Measurements from ENCODE around the gene RFC2.

Gene RFC2

DNA sequence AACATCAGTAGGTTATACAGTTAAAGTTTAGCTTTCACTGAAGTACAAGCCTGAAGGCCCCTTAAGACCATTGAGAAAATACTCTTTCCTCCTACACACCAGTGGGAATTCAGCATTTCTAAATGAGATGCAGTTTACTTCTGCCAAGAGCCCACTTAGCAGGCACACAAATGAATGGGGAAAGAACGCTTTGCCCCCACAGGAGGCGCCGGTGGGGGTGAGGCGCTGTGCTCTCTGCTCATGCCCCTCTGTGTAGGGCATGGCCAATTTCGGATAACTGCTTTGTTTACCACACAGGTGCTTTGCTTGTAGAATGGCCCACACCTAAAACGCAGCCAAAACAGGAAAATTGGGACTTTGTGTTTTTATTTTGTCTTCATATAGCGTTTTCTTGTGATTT is 60.3 kb downstream of the RFC2 start:
- no peak for DNase-seq (ENCODE audit: low read depth in 1 of 2, low spot score in 1 of 2)

DNA sequence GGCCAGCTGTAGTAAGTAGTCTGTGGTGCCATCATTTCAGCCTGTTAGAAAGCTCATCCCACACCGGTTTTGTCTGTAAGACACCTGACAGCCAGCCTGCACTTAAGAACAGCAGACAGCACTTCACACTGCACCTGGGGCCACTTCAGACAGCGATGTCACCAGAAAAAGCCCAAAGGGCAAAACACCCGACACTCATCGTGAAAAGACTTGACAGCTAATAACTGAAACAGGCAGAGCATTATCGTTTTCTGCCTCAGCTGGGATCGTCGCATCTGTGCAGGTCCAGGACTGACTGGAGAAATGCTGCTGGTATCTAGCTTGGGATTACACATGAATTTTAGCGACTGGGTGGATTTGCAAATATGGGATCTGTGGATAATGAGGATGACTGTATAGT is 61.1 kb downstream of the RFC2 start:
- DNase-seq (ENCODE audit: low read depth in 1 of 2, low spot score in 1 of 2): no peak

DNA sequence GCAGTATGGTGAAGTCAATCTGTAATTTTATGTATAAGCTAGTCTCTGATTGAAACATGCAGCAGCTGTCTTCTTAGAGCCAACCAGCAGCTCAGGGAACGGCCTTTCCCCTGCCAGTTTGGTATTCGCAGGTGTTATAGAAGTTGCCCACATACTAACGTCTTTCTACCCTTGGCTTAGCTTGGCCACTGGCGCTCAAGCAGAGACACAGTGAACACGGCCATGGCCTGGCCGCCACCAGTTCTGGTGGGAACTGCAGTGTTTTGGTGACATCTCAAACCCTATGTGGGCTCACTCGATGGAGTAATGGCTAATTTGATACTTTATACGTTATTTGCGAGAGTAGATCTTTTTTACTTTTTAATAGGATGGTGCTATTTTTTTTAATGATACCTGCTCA is 63.0 kb downstream of the RFC2 start:
- DNase-seq (ENCODE audit: low read depth in 1 of 2, low spot score in 1 of 2): no peak

DNA sequence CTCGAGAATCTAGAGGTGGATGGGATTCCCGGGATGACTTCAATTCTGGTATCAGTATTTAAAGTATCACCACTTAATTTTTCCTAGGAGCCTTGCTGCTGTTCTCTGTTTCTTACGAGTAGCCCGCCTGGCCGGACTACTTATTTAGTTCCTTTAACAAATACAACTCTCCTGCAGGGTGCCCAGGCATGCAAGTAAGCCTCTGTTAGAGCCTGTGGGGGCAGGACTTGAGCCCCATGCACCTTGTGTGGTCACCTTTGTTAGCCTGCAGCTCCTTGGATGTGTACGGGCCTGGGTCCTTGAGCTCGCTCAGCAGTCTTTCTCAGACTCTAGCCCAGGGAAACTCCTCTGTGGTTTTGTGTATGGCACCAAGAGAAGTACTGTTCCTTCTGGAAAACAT is 63.9 kb downstream of the RFC2 start:
- DNase-seq (ENCODE audit: low read depth in 1 of 2, low spot score in 1 of 2): no peak

DNA sequence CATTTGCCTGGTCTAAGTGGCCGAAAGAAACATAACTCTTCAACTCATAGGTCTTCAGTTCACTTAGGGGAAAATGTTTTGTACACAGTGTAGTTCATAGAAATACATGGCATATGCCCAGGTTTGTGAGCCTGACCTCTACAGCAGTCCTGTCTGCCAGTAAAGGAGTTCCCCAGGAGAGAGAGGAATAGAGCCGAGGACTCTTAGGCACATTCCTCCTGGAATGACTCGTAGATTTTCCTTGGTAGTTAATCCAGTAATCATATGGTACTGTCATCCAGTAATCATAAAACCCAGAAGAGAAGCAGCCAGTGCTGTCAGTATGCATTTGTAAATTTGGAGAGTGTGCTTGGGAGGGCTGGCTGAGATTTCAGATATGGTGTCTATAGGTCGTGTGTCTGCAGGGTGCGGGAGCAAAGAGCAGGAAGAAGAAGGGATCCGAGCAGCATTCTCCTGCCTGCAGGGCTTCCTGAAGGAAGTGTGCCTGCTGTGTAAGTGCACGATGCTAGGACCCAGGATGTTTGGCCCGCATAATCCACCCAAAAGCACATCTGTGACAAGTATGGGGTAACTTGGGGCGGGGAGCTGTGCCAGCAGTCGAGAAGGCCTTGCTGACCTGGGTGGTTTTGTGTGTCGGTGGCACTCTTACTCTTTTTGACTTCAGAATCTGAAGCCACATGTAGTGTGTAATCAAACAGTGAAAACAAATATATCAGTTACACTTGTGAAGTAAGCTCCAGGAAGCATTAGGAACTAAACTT is 66.1 kb downstream of the RFC2 start:
- DNase-seq (ENCODE audit: low read depth in 1 of 2, low spot score in 1 of 2): no peak

DNA sequence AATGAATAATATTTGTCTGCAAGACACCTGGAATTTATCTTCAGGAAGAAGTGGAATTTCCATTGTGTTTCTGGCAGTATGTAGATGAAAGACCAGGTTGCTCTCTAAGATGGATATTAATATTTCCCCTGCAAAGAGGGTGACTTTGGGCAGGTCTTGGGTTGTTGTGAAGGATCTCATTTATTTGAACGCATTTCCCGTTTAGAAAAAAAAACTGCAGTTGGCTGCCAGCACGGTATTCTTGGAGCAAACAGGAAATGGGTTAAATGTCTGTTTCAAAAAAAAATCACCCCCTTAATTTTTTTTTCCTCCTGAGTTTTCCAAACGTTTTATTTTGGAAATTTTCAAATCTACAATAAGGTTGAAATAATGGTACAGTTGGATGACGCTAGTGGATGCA is 68.6 kb downstream of the RFC2 start:
- DNase-seq (ENCODE audit: low read depth in 1 of 2, low spot score in 1 of 2): no peak

DNA sequence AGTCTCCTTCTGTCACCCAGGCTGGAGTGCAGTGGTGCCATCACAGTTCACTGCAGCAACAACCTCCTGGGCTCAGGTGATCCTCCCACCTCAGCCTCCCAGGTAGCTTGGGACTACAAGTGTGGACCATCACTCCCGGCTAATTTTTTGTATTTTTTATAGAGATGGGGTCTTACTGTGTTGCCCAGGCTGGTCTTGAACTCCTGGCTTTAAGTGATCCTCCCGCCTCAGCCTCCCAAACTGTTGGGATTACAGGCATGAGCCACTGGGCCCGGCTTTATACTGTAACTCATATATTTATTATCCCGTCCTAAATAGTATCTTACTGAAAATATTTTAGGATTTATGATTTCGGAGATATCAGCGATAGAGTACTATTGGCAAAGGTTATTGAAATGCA is 69.2 kb downstream of the RFC2 start:
- no peak for DNase-seq (ENCODE audit: low read depth in 1 of 2, low spot score in 1 of 2)

DNA sequence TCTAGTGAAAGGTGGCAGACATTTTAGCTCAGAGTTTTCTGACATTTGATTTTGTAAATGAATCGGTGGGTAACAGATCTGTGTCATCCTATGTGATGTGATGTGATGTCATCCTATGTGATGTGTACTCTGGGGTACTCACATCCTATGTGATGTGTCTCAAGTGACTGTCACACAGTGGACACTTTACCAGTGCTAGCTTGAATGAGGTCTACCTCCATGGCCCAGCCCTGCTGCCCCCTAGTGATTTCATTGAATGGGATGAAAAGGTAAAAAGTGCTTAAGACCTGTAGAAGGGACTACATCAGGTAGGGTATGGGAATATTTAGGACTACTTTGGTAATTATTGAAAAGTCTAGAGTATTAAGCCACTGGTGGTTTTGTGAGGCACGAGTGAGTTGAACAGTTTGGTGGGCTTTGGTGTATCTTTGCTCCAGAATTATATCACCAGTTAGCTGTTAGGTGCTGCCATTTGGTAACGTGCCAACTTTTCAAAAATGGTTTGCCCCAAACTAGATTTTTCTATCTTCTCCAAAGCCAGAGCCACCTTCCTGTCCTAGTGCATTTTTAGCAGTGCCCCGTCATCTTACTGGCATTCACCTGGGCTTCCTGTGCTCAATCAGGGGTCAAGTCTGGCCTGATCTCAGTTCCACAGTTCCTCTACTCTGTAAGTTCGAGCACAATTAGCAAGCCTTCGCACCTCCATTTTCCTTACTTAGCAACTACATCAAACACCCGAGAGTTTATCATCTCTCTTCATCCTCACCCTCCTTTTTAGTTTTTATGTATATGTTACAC is 70.3 kb downstream of the RFC2 start:
- DNase-seq (ENCODE audit: low read depth in 1 of 2, low spot score in 1 of 2): no peak

DNA sequence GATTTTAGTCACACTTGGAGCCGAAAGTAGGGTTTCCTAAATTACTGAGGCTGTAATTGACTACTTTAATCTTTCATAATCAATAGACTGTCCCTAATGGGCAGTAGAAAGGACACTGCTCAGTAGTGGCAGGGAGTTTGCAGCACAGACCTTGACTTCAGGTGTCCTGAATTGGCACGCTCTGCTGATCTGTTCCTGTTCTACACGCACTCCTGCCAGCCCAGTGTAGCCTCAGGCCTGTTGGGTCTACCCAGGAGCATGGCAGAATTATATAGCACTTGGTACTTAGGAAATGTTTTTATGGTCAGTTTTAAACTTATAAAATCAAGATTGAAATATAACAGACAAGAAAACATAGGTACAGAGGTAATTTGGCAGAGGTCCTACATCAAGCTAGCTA is 71.1 kb downstream of the RFC2 start:
- no peak for DNase-seq (ENCODE audit: low read depth in 1 of 2, low spot score in 1 of 2)

DNA sequence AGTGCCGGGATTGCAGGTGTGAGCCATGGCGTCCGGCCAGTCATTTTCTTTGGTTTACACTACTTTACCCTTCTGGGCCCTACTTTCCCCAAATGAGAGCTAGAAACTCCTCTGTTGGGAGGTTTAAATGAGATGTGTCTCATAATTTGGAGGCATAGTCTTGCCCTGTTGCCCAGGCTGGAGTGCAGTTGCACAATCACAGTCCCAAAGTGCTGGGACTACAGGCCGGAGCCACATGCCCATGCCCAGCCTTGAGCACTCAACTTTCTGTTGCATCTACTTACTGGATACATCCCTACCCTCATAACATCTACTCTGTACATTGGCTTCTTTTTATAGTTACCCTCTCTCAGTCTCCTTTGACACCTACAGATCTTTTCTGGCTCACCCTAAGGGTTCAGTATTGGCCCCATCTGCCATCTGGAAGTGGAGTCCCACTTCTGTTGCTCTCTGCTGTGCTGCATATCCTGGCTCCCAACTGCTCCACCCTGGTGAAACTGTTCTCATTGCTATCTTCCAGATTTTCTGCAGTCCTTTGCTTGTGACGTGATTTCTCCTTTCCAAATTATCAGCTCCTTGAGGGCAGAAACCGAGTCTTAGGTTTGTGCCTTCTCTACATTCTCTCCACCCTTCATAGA is 71.6 kb downstream of the RFC2 start:
- no peak for DNase-seq (ENCODE audit: low read depth in 1 of 2, low spot score in 1 of 2)

DNA sequence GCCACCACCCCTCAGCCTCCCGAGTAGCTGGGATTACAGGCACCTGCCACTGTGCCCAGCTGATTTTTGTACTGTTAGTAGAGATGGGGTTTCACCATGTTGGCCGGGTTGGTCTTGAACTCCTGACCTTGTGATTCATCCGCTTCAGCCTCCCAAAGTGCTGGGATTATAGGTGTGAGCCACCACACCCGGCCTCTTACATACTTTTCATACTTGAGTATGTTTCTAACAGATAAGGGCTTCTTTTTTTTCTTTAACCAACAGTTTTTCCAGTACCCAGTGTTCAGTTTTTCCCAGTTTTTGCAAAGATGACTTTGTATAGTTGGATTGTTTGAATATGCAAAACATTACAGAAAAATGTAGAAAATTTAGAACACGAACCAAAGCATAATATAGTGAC is 72.4 kb downstream of the RFC2 start:
- no peak for DNase-seq (ENCODE audit: low read depth in 1 of 2, low spot score in 1 of 2)

Measured in activated CD4-positive, alpha-beta T cell treated with anti-CD3 and anti-CD28 coated beads, Interleukin-2, amount 50 U/mL, for 24 hours (primary cell).